Activated T-cell treated with anti-CD3 and anti-CD28 coated beads for 48 hours (primary cell): ENCODE results near the gene MGAT4B.

Experiments used
- DNase-seq: peaks from one replicate; pipeline ENCODE4 v3.0.0-alpha.2; 2020; ENCODE audit warnings: low read depth

Gene MGAT4B

DNA sequence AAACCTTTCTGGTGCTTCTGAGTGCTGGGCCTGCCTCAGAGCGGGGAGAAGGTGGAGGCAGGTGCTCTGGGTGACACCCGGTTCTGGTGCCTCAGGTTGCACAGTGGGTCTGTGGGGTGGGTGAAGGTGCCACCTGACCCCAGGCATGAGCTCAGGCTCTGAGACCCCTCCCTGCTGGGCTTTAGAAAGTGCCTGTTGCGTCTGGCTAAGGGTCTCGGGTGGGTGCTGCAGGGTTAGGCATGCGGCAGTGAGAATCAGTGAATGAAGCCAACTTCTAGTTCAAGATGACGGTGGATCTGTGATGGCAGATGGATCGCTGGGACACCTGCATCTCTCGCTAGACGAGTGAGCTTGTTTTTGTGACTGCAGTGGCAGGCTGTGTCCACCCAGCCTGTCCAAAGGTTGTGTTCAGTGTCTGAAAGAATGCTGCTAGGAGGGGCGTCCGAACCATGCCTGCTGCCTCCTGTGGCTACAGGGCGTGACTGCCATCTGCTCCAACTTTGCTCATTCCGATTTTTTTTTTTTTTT lies 19.1 kb upstream of the MGAT4B start:
- DNase-seq, result no peak

DNA sequence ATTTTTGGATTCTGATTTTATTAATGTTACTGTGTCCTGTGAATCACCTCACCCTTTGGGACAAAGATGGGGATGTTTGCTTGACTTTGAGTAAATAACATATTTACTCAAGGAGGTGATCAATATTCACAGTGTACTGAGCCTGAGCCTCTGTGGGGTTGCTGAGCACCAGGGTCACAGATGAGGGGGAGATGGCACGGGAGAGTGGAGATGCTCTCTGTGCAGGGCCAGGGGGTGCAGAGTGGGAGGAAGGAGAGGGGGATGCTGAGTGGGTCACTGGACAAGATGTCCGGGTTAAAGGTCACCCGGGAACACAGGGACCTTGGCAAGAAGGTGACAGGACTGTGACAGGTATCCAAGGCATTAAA lies 18.1 kb upstream of the MGAT4B start:
- DNase-seq, result no peak

DNA sequence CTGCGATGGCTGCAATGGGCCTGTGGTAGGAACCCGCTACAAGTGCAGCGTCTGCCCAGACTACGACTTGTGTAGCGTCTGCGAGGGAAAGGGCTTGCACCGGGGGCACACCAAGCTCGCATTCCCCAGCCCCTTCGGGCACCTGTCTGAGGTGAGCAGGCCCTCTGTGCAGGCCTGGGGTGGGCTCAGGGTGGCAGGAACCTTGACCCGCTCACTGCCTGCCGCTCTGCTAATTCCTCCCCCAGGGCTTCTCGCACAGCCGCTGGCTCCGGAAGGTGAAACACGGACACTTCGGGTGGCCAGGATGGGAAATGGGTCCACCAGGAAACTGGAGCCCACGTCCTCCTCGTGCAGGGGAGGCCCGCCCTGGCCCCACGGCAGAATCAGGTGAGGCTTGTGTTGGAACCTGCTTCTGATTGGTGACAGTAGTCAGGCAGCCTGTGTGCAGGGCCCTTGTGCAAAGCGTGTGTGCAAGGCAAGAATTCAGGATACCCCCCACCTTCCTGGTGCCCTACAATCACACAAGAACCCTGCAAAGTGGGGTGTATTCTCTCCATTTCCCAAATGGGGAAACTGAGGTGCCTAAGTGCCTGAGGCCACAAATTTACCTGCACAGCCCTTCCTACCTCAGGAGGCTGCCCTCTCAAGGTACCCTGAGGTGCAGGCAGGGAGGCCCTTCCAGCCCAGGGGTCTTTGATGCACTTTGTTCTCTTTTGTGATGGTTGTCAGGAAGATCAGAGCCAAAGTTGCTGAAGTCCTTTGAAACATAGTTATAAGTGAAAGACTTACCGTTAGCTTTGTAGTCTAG lies 17.5 kb upstream of the MGAT4B start:
- DNase-seq, result no peak

DNA sequence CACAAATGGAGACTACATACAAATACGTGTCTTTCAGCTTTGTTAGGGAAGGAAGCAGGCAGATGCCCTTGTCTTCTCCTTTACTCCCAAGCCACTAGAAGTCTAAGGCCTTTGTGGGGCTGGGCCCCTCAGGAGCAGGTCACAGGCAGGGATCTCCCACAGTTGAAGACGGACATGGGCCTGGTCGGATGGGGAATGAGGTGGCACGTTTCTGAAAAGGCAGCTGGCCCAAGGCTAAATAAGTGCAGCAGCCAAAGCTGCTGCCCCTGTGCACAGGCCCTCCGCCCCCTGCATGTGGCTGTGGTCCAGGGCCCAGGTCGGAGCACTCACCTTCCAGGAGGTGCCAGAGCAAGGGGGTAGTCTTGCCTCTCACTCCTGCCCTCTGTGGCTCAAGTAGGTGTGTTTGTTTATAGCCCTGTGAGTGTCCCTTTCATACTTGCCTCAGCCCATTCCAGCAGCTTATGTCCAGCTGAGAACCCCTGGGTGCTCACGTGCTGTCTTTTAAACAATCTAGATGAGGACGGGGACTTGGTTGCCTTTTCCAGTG lies 15.9 kb upstream of the MGAT4B start:
- no peak for DNase-seq

DNA sequence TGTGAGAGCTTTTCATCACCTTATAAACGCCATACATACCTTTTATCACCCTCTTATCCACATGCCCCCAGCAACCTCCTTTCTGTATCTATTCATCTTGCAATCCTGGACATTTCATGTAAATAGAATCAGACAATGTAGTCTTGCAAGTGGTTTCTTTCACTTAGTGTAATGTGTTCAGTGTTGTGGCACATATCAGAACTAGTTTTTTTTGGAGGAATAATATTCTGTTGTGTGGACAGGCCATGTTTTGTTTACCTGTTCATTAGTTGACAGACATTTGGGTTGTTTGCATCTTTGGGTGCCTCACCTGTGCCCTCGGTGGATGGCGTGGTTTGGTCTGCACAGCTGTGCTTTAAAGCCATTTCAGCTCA lies 15.4 kb upstream of the MGAT4B start:
- no peak for DNase-seq

DNA sequence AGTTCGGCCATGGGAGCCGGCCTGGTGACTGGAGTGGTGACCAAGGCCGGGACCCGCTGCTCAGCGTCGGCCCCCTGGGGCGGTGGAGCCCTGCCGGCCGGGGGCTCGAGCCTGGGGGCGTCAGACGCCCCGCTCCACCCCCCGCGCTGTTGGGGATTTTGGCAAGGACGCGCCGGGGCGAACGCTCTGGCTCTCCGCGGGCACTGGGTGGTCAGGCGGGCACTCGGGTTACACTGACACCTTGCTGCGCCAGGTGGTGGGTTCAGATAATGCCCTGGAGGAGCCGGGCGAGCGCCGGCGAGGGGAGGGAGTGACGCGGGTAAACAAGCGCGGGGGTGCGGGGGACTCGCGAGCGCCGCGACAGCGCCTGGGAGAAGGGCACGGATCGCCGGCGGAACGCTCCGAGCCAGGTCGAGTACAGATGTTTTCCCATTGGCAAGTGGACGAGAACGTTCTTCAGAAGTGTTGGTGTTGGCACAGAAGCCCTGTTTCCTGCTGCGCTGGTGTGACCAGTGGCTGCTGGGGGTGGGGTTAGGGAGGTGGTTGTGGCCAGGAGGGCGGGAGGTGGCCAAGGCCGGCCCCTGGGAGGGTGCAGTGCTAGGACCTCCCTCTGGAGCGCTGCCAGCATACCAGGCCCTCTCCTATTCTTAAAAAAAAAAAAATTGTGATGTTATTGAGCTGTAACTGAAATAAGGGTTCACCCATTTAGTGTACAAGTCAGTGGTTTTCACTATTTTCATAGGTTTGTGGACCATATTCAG lies 14.8 kb upstream of the MGAT4B start:
- peak; percentile 81 for DNase-seq

DNA sequence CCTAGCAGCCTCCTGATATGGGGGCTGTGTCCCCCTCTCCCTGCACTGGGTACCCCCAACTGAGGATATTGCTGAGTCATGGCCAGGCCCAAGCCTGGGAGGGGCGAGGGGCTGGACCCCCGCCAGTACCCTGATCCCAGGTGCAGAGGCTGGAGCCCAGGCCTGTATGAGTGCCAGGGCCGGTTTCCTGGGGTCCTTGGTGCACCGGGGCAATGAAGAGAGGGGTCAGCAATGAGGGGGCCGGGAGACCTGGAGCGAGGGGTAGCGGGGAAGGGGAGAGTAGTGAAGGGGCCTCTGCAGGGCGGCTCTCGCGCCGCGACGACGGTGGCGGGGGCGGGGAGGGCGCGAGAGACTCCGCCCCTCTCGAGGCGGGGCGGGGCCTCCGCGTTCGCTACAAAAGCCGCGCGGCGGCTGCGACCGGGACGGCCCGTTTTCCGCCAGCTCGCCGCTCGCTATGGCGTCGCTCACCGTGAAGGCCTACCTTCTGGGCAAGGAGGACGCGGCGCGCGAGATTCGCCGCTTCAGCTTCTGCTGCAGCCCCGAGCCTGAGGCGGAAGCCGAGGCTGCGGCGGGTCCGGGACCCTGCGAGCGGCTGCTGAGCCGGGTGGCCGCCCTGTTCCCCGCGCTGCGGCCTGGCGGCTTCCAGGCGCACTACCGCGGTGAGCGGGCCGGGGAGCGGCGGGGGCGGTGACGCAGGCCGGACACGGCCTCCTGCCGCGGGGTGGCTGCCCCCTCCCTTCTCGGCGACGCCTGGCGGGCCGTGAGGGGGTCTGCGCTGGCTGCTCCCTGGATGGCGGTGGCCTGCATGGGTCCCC lies 14.0 kb upstream of the MGAT4B start, which contains the start of gene SQSTM1:
Gene SQSTM1, plus strand, starts transcription at position 423 of the 815 bp plus-strand sequence. Its CDS starts 32 bp downstream, at position 455.
- DNase-seq, result peak; percentile 85

DNA sequence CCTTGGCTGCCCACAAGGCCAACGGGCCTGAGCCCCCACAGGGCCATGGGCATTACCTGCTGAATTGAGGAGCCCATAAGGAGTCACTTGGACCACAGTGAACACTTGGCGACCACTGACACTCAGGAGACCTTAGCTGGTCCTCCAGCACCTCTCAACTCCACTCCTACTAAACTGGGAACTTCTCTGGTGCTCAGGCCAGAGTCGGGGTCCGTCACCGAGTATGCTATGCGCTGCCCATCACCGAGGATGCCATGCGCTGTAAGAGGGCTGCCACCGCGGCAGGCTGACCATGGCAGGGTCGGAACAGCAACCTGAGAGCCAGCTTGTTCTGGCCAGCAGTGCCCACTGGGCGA lies 13.4 kb upstream of the MGAT4B start:
- DNase-seq, result no peak

DNA sequence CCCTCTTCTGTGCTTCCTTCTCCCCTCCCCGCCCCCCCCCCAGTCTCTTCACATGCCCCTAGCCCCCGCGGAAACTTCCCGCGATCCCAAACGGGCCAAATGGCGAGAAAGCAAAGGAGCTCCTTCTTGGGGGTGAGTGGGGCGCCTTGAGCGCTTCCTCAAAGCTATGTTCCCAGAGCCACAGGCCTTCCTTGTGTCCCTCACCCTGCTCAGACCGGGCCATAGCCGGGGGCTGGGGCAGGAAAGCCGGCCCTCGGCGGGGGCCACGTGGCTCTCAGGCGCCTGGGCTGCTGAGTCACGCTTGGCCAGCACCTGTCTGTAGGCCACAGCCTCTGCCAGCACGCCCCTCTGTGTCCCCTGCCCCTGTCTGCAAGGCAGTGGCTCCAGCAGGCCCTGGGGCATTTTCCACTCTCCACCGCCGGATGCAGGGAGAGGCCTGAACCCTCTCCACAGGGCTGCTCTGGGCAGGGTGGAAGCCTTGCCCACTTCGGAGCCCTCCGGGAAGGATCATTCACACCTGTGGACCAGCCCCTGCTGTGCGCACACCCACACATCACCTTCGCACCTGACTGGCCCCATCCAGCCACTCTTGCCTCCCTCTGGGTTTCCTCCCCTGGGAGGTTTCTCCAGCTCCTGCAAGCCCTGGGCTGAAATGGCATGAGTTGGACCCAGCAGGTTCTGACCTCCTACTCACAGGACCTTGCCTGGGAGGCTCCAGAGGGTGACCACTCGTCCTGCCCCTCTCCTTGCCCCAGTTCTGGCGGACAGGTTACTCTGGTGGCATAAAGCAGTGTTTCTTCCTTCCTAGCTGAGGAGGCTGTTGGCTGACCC lies 12.8 kb upstream of the MGAT4B start:
- no peak for DNase-seq

DNA sequence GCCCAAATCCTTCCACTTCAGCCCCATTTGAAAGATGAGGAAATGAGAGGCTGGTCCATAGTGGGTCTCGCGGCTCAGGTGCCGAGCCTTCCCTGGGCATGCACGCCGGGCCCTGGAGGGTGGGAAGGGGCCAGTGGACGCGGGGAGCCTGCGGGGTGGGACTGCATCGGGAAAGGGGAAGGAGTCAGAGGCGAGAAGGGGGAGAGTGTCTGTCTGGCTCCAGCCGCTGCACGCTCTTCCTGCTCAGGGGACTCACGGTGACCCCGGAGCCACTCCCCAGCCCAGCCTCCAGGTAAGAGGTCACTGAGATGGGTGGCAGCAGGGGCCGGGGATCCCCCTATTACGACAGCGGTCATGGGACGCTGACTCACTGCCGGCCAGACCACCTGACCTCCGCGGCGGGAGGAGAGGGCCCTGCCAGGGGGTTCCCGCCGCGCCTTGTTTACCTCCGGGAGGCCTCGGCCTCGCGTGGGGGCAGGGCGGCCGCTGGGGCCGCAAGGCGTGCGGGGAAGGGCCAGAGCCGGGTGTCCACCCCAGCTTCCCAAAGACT lies 12.2 kb upstream of the MGAT4B start:
- DNase-seq, result peak; percentile 82

DNA sequence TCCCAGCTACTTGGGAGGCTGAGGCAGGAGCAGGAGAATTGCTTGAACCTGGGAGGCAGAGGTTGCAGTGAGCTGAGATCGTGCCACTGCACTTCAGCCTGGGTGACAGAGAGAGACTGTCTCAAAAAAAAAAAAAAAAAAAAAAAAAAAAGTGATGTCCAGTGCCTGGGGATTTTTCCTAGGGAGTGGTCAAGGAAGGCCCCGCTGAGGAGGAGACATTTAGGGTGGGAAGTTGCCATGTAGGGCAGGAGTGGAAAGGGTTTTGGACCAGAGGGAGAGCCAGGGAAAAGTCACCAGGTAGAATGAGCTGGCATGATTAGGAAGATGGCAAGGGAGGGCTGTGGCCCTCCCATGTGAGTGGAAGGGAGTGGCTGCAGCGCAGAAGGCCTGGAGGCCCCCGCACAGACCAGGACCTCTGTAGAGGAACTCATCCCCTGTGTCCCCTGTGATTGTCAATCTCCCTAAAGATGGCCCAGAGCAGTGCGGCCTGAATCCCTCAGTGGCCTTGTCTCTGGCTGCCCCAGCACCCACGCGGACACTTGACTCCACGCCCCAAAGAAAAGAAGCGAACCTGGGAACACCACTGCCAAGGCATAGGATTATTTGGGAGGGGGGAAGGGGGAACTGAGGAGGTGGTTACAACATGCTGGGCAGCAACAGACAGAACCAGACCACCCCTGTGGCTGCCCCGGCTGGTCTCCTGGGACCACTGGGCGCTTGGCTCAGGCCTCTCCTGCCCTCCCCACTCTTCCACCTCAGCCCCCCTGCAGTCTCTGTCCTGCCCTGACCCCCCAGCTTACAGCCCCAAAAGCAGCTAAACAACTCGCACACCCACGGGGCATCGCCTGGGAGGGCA lies 11.5 kb upstream of the MGAT4B start:
- DNase-seq, result no peak

DNA sequence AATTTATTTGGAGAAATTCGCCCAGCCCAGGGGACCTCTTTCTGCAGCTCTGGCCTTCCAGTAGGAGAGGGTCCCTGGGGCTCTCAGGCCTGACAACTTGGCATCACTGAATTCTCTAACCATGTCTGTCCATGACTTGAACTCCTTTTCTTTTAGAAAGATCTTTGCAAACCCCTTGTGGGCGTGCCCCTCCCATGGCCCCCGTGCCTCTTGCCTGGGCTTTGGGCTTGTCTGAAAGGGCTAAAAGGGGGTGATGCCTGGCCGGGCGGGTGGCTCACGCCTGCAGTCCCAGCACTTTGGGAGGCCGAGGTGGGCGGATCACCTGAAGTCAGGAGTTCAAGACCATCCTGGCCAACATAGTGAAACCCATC lies 10.8 kb upstream of the MGAT4B start:
- no peak for DNase-seq

DNA sequence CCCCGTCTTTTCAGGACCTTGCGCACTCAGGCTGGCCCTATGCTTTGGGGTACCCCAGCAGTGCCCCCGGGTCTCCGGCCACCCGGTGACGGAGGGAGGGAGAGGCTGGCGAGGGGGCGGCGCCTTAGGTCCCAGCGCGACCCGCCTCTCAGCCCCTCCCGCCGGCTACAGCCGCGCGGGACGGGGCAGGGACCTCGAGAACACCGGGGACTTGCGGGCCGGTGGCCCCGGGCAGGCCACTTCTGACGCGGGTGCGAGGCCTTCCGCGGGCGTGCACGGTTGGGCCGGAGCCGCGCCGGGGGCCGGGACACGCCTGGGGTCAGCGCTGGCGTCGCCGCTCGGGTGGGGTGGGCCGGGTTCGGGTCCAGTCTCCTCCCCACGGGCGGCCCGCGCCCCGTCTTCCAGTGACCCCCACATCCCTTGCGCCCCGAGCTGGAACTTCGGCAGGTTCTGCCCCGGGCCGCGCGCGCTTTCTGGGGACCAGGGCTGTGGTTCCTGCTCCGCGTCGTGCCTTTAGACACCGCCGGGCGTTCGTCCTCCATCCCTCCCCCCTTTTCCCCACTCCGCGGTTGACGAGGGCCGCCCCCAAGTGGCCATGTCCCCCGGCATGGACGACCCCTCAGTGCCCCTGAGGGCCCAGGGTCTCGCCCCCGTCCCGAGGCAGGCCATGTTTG lies 10.3 kb upstream of the MGAT4B start:
- no peak for DNase-seq

DNA sequence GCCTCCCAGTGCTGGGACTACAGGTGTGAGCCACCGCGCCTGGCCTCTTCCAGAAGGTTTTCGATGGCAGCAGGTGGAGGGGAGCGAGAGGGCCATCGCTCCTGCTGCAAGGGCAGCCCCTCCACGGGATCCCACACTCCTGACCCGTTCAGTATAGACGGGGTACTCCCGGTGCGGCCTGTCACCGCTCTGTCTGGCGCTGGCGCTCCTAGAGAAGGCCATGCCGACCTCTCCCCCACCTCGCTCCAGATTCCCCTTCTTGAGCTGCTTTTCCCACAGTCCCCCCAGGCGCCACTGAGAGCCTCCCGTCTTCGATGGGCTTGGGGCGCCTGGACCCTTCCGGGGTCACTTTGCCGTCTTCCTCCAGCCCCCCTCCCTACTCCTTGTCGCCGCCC lies 9.7 kb upstream of the MGAT4B start:
- no peak for DNase-seq

DNA sequence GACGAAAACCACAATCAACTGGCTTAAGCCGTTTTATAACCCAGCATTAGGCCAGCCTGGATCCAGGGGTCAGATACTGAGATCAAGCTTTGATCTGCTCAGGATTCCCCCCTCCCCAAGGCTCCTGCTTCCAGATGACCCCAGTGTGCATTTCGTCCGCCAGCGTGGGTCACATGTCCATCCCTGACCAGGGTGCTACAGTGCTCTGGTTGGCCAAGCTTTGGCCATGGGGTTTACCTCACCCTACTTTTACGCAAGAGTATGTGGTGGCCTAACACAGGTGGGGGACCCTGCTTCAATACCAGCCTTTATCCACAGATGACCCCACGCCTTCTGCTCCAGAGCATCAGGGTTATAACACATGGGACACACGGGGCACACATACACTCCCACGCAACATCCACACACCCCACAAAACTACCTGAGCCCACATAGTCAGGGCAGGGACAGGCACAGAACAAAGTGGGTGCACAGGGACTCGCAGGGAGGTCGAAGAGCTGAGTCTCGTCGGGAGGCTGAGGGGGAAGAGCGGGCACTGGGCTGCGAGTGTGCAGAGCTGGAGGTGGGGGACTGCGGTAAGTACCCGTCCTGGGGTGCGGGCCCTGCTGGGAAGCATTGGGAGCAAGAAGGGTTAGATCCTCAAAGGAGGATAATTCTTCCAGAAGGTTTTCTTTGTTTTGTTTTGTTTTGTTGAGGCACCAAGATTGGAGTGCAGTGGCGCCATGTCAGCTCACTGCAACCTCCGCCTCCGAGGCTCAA lies 9.0 kb upstream of the MGAT4B start:
- no peak for DNase-seq

DNA sequence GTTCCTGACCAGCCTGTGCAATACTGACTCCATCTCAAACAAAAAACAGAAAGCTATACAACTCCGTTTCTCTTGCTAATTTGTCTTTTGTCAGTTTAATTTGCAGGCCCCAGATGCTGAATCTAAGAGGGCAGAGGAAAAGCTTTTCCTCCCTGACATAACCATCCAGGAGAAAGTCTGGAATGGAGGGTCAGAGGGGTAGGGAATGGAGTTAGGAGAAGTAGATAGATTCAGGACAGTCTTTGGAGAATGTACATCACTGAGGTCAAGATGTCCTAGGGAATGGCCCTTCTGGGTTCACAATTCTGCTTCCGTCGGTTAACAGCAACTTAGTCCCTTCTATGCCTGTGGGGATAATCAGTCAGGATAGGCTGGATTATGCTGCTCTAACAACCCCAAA lies 7.4 kb upstream of the MGAT4B start:
- DNase-seq, result no peak

DNA sequence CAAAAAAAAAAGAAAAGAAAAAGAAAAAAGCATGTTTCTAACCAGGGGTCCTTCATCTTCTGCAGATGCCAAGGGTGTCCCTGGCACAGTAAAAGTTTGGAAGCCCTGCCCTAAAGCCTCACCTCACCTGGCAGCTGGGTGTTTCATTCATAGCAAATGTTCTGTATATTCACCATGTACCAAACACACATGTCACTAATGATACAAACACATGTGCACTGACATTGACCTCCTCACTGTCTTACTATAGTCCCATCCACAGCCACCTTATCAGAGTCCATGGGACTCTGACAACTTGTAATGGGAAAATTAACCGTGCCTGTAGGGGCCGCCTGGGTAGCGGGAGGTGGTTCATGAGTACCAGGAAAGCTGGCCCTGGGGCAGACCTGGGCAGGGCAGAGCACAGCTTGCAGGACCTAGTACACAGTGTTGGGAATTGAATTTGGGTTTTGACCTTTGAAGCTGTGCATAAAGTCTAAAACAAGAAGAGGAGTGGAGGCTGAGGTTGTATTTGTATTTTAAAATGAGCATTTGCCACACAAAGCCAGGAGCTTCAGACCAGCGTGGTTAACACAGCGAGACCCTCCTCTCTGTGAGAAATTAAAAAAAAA lies 6.4 kb upstream of the MGAT4B start:
- no peak for DNase-seq

DNA sequence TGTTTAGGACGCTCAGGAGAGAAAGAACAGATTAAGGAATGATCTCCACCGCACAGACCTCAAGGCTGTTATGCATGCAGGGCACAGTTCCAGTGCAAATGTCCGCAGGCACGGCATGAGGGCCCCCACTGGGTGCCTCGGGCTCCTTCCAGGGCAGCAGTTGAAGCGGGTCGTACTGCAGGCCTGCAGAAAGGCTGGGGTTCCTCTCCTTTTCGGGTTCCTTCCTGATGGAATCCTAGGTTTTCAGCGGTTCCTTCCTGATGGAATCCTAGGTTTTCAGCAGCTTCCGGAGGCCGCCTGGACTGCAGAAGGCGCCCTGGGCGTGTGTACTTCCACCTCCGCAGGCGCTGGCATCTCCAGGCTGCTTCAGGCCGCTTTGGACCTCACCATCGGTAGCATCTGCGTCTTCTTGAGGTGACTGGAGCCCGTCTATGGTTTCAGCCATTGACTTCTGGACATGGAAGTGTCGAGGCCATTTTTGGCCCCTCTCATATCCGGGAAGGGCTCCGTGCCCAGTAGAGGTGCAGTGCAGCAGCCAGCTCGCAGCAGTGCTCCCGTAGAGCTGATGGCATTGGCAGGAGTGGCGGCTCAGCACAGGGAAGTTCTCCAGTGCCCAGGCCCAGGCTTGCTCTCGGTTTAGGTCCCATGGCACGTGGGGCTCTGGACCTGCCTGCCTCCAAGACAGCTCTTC lies 5.6 kb upstream of the MGAT4B start:
- no peak for DNase-seq
